ENCODE measurements around the gene AP1S1.
A peak's percentile ranks its signal among the peaks of the same experiment; 100 is the strongest.
"Not testable (repeated sequence)": the region's sequence is repeated elsewhere in the genome, so short reads cannot be mapped to it uniquely, and the experiment has no call there.

AP1S1 gene

GRCh38 chr7:101124376-101125056 lies 29.8 kb upstream of the AP1S1 start:
- DNase-seq (ENCODE audit: low read depth in 1 of 2, low spot score in 1 of 2), result no peak

GRCh38 chr7:101125989-101126650 lies 28.2 kb upstream of the AP1S1 start:
- DNase-seq (ENCODE audit: low read depth in 1 of 2, low spot score in 1 of 2), result no peak

GRCh38 chr7:101126651-101127459 lies 27.4 kb upstream of the AP1S1 start, which contains the start of gene SERPINE1:
SERPINE1 (plus strand) TSS chr7:101127104; CDS start chr7:101128394, 1,290 bp downstream.
- DNase-seq (ENCODE audit: low read depth in 1 of 2, low spot score in 1 of 2), result peak in 1 of 2 donors; percentile 19

- no peak for DNase-seq (ENCODE audit: low read depth in 1 of 2, low spot score in 1 of 2)
Observed at GRCh38 chr7:101127460-101128039, 26.7 kb upstream of the AP1S1 start.

- DNase-seq (ENCODE audit: low read depth in 1 of 2, low spot score in 1 of 2), result no peak
Observed at GRCh38 chr7:101128040-101128834, 26.0 kb upstream of the AP1S1 start.

GRCh38 chr7:101129603-101130117 lies 24.6 kb upstream of the AP1S1 start:
- no peak for DNase-seq (ENCODE audit: low read depth in 1 of 2, low spot score in 1 of 2)

- not testable (repeated sequence) for DNase-seq (ENCODE audit: low read depth in 1 of 2, low spot score in 1 of 2)
Observed at GRCh38 chr7:101132626-101133600, 21.4 kb upstream of the AP1S1 start.

GRCh38 chr7:101133621-101134398 lies 20.5 kb upstream of the AP1S1 start:
- no peak for DNase-seq (ENCODE audit: low read depth in 1 of 2, low spot score in 1 of 2)

GRCh38 chr7:101134399-101134980 lies 19.8 kb upstream of the AP1S1 start:
- no peak for DNase-seq (ENCODE audit: low read depth in 1 of 2, low spot score in 1 of 2)

- DNase-seq (ENCODE audit: low read depth in 1 of 2, low spot score in 1 of 2), result no peak
Observed at GRCh38 chr7:101137651-101138212, 16.5 kb upstream of the AP1S1 start.

GRCh38 chr7:101138213-101138870 lies 15.9 kb upstream of the AP1S1 start:
- DNase-seq (ENCODE audit: low read depth in 1 of 2, low spot score in 1 of 2), result peak; percentile 46 to 76

- no peak for DNase-seq (ENCODE audit: low read depth in 1 of 2, low spot score in 1 of 2)
Observed at GRCh38 chr7:101140339-101140699, 14.0 kb upstream of the AP1S1 start.

GRCh38 chr7:101140746-101141382 lies 13.4 kb upstream of the AP1S1 start:
- no peak for DNase-seq (ENCODE audit: low read depth in 1 of 2, low spot score in 1 of 2)

- DNase-seq (ENCODE audit: low read depth in 1 of 2, low spot score in 1 of 2), result no peak
Observed at GRCh38 chr7:101151908-101152651, 2.2 kb upstream of the AP1S1 start.

- DNase-seq (ENCODE audit: low read depth in 1 of 2, low spot score in 1 of 2), result no peak
Observed at GRCh38 chr7:101154693-101155102, 422 bp downstream of the AP1S1 start.

GRCh38 chr7:101155303-101155702 lies 1.0 kb downstream of the AP1S1 start:
- no peak for DNase-seq (ENCODE audit: low read depth in 1 of 2, low spot score in 1 of 2)

All from activated T-helper 1 cell treated with anti-CD3 and anti-CD28 coated beads, Interleukin-2, amount 50 U/mL, for 16 hours (primary cell).